GM10847 (cell line): ENCODE data around the gene AUTS2.

Source experiments
- POLR2A ChIP-seq: IDR thresholded peaks from 2 replicates; pipeline ENCODE4 v1.6.1; 2011; ENCODE audit not compliant: insufficient read length; ENCODE audit errors: extremely low read depth

Gene AUTS2

DNA sequence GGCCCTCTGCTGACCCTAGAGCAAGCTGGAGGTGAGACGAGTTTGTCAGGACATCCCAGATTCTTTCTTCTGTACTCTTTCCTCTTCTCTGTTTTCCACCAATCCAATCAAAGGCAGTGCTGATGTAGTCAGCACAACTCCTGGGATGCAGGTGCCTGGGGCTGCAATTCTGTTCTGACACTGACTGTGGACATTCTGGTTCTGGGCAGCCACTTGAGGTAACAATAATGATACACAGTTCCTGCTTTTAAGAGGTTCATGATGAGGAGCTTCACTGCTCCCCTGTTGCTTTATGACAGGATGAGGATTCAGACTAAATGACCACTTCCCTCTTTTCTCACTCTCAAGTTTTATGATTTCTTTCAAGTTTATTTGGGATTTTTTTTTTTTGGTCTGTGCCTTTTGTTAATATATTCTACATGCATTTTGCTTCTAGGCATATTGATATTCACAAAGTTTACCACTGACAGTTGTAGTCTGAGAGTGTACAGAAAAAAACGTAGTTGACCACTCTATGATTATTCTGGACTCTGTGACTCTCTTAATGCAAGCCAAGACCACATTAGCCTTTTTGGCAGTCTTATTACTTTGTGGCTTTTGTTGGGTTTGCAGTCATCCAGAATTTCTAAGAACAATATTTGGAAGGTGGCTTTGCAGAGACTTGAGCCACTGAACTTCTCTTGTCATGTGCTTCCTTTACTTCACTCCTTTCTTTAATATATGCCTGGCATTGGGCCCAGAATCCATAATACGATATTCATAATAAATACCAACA lies 247.6 kb downstream of the AUTS2 start:
- no peak for TF ChIP-seq POLR2A

DNA sequence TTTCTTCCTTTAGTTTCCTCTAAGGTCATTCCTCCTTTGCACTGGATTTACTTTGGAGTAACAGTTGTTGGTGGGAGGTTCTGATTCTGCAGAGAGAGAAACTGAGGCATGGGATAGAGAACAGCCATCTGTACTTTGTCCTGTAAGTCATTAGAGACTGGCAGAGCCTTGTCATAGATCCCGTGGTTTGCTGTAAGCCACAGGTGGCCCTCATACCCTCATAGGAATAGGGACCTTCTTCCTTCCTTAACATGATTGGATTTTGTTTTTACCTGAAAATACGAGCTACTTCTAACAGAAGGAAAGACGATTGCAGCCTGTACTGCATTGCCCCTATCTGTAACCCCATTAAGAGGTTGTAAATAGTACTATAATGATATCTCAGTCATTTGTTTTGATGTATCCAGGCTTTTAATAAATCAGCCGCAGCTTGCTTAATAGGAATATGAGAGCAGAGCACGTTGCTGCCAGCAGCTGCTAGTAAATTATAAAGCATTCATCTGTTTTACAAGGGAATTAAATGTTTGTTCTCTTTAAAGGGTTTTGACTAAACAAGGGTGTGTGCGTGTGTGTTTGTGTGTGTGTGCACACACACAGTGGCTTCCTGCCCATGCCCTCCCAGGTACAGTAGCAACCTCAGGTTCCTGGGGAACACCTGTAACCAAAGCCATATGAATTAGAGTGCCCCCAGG lies 249.8 kb downstream of the AUTS2 start:
- no peak for TF ChIP-seq POLR2A

DNA sequence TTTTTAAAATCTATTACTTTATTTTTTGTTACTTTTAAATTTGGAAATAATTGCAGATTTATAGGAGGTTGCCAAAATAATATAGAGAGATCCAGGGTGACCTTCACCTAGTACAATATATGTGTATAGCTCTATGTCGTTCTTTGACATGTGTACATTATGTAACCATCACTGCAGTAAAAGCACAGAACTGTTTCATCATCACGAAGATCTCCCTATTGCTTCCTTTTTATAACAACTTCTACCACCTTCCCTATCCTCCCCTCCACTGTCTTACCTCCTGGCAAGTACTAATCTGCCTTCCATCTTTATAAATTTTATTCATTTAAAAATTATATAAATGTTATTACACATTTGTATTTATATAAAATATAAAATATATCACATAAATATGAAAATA lies 251.0 kb downstream of the AUTS2 start:
- no peak for TF ChIP-seq POLR2A

DNA sequence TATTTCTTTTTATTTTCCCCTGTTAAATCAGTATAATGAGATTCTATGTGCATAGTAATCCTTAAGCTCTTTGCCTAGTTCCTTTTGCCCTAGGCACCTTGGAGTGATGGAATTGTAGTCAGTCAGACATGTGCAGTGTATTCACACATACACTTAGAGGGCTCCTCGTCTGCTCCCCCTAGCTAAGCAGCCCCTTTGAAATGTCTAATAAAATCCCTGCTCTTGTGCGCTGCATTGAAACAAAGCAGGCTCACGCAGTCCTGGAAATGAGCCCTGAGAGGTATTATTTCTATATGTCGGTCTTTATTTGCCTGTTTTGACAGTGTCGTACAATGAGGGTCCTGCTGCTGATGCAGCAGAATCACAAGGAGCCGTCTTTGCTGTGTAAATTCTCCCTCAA lies 258.7 kb downstream of the AUTS2 start:
- TF ChIP-seq POLR2A = no peak

DNA sequence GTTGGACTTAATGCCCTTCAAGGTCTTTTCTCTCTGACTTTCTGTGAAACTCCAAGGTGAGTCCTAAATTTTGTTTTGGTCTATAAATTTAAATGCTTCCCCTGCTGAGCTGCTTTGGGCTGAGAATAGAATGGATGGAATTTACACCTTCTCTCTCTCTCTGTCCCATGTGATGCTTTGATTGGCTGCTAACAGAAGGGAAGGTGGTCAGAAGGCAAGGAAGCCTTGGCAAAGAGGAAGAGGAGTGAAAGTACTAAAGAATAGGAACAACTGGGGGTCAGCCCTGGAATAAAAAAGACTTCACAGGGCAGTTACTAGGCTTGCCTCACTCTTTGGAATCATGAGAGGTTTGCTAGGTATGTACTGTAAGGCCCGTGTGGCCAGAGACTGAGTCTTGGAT lies 260.2 kb downstream of the AUTS2 start:
- no peak for TF ChIP-seq POLR2A

DNA sequence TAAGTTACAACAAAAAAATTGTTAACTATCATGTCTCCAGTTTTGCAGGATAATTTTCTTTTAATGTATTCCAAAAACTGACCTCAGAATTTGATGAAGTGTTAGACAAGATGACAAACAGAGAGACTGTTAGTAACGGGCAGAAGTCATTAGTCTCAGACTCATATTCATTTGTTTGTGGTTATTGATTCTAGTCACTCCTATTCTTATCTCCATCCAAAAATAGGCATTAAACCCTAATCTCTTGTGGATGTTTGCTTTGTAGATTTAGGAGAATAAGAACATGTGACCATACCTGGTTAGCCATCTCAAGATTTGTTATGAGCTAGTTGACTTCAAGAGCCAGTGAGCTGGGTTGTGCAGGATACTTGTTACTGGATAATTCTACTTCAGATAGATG lies 261.1 kb downstream of the AUTS2 start:
- TF ChIP-seq POLR2A = no peak

DNA sequence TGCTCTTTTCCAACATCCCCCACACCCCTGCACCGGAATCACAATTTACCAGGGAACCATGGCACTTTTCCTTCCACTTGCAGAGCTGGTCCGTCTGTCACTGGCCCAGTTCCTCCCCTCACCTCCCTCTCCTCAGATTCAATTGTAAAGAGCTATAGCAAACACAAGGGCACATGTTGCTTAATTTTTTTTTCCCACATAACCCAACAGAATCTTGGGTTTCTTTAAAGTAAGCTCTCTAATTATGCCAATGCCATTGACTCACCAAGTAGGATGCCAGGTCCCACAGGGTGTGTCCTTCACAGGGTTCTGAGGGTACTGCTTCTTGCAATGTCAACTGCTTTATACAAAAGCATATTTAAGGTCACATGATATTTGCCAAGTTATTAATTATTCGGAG lies 262.2 kb downstream of the AUTS2 start:
- TF ChIP-seq POLR2A = no peak

DNA sequence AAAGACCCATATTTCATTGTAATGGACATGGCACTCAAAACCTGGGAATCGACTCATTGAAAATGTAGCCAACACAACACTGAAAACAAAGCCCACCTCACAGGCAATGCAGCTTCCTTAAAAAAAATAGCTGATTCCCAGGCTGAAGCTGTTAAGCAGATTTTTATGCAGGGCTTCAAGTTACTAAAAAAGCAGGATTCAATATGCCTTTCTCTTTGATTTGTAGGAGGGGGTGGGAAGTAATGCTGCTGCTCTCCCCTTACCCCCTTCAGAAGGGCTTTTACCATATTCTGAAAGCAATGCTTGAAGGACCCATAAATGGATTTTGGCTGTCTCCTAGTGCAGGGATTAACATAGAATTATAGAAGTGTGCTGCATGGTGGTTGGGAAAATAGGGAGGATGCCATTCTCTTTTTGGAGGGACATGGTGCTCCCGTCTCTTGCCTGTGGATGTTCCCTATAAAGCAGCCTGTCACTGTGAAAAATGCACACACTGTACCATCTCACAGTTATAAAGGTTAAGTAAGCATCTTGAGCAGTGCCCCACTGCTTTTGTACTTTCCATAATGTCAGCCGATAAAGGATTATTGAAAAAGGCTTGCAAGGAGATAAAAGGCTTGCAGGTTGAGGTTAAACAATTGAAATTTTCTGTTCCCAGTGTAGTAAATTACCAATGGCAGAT lies 262.8 kb downstream of the AUTS2 start:
- TF ChIP-seq POLR2A = no peak

DNA sequence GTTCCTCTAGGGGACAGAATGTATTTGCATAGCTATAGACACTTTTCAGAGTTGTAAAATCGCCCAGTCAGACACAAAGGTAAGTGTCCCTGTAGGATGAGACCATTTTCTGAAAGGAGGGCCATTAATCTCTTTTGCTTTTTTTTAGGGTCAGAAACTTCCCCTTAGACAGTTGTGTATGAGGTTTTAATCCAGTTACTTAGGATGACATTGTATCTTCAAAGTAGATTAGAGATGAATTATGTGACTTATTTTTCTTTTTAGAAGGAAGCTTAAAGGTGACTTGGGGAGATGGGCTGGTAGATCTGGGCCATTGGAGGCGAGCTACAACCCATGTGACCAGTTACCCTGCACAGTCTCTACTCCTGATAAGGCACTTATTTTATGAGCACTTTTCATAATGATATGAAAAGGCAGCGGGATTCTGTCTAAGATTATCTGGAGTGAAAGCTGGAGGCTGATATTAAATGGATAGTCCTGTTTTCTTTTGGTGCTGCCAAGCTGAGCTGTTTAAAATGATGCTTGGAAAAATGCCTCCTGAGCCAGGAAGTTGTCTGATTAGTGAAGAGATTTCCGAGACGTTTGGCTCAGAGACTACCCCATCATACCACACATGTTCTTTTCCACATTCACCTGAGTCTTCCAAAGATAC lies 264.3 kb downstream of the AUTS2 start:
- no peak for TF ChIP-seq POLR2A

DNA sequence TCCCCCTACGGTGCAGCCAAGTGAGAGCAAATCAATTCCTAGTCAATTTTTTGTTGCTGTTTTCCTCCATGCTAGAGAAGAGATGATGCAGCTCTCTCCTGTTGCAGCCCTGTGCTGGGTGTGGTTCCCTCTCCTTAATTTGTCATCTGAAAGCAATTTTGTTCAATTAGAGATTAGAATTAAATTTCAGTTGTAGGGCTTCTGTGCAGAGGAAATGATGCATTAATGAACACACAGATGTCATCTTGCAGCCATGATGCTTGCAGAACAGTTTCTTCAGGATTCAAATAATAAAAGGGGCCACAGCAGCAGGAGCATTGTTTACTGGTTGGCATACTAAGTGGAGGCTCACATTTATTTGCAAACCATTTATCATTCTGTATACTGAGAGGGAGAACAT lies 266.0 kb downstream of the AUTS2 start:
- TF ChIP-seq POLR2A = no peak

DNA sequence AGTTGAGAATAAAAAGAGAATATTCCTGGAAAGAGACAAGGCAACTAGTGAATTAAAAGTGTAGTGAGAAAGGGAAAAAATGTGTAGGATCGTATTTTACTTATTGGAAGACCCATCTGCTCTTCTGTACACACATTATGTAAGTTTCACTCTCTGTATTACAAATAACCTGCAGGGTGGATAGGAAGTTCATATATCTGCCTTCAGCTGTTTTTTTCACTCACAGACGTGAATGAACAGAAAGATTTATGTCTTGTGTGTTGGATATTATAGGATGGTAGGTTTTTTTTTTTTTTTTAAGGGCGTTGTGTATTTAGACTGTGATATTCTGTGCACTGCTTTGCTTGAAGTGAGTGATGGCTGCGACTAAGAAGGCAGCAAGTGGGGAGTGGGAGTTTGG lies 266.5 kb downstream of the AUTS2 start:
- no peak for TF ChIP-seq POLR2A

DNA sequence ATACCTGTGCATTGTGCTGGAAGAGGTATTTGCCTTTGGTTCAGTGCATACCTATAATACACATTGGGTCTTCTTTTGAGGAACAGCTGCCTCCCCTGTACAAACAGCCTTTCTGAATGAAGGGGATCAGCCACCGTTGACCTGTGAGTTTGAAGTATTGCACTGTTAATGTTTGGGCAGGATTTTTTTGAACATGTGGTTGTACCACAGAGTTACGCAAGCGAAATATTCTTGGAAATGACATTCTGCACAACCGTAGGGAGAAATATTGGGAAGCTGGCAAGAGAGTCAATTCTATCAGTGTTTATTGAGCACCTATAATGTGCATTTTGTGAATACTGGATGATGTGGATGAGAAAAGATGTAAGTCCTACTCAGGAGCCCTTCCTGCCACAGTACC lies 270.6 kb downstream of the AUTS2 start:
- no peak for TF ChIP-seq POLR2A

DNA sequence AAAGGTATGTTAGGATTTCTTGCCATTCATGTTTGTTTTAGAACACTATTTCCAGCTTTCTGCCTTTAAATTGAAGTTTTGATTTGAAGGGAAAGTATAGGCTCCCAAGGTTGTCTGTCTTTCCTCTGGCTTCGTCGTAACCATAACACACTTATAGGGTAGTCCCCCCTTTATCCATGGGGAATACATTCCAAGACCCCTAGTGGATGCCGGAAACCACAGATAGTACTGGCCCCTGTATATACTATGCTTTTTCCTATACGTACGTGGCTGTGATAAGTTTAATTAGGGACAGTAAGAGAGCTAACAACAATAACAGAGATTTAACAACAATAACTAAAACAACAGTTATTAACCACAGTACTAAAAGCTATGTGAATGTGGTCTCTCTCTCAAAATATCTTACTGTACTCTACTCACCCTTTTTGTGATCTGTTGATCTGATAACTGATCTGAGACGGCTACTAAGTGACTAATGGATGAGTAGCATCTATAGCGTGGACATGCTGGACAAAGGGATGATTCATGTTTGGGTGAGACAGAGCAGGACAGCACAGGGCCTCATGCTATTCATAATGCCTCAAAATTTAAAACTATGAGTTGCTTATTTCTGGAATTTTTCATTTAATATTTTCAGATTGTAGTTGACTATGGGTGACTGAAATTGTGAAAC lies 273.1 kb downstream of the AUTS2 start:
- no peak for TF ChIP-seq POLR2A

DNA sequence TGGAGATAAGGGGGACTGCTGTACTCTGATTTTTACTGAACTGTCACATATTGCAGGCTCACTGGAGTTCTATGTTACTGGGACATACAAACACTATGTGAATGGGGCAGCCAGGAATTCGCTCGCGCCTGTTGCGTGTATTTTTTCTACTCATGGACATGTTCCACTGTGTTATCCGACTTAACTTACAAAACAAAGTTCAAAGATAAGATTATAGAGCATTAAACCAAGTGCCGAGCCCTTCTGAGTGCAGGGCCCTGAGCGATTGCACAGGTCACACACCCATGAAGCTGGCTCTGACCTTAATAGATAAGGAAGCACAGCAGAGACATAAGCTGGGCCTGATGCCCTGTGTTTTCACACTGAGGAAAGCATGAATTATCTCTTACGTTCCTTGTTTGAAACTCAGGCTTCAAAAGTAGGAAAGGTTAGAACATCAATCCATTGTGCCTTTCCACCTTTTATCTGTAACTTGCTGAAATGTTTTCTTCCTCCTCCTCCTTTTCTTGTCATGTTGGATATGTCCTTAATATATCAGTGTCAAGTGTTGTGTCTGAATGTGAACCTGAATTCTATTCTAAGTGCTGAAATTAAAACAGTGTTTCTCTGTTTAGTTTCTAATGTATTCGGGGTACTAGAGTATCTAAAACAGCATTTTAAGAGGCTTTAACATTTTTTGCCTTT lies 273.8 kb downstream of the AUTS2 start:
- TF ChIP-seq POLR2A = no peak

DNA sequence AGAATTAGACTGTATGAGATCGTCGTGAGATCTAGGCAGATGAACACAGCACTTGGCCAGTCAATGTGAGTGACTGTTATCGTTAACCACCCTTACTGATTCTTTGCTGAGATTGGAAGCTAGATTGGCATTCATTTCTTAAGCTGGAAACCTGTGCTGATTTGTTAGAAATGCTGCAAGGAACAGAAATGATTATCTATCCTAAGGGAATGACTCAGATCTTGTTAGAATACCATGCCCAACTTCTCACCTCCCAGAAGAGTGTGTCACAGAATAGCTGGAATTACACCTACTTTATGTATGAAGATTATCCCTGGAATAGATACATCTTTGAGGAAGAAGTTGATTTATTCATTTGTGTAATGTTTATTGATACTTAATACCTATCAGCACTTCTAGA lies 275.2 kb downstream of the AUTS2 start:
- TF ChIP-seq POLR2A = no peak
